GM21576 (cell line): ENCODE results near the gene TAMALIN.

Source experiments
- ATAC-seq: cut with Tn5 transposase; IDR thresholded peaks from one replicate; pipeline ENCODE4 v1.9.1; 2021; ENCODE audit warnings: mild to moderate bottlenecking, moderate library complexity; ENCODE audit not compliant: unreplicated experiment

Gene TAMALIN

DNA sequence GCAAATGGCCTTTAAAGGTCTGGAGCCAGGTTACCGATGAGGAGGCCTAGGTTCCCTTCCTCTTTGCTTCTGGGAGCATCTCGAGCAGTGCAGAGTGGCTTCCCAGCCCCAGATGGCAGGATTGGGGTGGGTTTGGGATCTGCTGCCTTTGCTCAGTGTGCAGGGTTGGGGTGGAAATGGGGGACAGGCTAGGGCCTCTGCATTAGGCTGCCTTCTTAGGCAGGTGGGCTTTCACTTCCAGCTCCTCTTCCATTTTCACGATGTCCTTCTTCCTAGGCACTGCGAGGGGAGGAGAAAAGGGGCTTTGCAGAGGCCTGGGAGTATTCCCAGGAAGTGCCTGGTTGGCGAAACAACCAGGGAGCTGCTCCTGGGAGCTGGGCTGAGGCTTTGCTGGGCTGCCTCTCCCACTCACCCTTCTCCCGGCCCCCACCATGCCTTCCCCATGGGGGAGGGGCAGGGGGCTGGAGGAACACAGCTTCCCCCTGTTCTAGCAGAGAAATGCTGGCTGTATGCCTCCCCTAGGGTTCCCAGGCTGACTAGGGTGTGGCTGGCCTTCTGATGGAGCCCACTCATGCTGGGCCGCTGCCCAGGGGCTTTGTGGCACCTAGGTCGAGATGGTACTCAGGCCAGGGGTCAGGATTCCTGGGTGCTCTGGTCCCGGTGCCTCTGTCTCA is 46.9 kb downstream of the TAMALIN start:
- no peak for ATAC-seq

- no peak for ATAC-seq
Observed at GRCh38 chr12:52054231-52054832, 47.6 kb downstream of the TAMALIN start.

DNA sequence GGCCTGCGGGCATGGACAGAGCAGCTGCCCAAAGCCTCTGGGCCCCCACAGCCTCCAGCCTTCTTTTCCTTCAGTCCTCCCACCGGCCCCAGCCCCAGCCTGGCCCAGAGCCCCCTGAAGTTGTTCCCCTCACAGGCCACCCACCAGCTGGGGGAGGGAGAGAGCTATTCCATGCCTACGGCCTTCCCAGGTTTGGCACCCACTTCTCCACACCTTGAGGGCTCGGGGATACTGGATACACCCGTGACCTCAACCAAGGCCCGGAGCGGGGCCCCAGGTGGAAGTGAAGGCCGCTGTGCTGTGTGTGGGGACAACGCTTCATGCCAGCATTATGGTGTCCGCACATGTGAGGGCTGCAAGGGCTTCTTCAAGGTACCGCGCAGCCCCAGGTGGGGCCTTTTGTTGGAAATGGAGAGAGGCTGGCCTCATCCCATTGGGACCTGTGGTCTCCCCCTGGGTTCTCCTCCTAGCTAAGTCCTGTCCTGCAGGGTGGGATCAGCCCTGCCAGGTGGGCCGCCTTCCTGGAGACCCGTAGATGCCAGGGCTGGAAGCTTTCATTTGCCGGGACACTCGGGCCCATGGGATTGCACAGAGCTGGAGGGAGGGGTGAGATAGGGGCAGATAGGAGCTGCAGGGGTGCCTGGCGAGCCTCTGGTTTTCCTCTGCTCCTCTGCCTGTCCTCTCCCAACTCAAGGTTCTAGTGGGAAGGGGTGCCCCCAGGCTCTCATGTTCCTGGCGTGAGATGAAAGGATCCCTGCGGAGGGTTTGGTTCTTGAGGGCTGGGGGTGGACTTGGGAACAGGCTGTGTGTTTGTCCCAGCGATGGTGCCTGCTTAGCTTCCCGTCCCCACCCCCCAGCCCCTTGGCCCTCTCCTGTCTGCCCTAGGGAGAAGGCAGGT is 48.3 kb downstream of the TAMALIN start:
- no peak for ATAC-seq

DNA sequence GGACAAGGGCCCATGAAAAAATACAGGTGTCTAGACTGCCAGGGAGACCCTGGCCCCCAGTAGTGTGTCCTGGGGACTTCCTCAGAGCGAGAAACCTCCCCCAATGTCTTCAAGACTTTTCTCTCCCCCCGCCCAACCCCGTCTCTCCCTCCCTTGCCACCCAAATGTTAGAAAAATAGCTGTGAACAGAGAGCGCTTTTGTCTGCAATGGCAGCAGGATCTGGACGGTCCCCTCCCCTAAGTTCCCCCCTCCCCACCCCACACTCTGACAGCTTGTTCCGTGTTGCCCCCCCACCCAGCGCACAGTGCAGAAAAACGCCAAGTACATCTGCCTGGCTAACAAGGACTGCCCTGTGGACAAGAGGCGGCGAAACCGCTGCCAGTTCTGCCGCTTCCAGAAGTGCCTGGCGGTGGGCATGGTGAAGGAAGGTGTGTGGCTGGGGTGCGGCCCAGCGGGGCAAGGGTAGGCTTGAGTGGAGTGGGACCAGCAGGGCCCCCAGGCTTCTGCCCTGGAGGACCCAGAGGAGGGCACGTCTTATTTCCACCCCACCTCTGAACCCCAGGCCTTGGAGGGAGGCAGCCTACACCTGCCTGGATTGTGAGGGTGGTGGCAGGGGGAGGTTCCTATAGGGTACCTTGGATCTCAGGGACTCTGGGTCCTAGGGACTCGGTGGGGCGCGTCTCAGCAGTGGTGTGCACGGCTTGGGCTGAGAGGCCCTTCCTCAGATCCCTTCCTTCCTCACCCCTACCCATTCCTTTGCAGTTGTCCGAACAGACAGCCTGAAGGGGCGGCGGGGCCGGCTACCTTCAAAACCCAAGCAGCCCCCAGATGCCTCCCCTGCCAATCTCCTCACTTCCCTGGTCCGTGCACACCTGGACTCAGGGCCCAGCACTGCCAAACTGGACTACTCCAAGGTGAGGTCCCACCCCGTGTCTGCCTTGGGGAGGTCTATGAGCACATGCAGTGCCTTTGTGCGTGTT is 49.3 kb downstream of the TAMALIN start:
- ATAC-seq: no peak

GRCh38 chr12:52056801-52057637 is 50.3 kb downstream of the TAMALIN start:
- no peak for ATAC-seq

DNA sequence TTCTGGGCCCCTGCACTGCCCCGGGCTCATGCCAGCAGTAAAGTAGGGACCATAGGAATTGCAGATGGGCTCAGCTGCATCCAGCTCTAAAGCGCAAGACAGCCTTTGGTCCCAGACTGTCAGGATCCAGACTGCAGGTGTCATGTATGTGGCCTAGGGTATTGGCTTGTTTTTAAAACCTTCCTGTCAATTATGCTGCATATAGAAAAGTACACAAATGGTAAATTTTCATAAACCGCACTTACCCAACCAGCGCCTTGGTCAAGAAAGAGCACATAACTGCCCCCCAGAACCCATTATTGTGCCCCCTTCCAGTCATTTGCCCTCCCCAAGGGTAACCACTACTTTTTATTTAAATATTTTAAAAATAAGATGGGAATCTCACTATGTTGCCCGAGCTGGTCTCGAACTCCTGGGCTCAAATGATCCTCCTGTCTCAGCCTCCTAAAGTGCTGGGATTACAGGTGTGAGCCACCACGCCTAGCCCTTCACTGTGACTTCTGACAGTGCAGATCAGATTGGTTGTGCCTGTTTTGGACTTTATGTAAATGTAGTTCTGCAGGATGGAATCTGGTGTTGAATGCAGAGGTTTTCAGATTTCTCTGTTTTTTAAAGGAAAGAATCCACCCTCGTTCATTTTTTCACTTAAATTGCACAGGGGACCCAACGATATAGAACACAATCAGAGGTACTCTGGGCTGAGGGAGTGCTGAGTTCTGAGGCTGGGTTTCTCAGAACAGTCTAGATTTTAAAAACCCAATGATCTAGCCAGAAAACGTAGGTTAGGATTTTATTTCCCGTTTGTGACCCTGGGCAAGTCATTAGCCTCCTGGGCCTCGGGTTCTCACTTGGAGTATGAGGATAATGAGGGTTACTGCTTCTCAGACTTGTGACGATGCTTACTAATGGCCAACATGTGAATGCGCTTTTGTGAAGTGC is 51.2 kb downstream of the TAMALIN start:
- ATAC-seq: no peak

DNA sequence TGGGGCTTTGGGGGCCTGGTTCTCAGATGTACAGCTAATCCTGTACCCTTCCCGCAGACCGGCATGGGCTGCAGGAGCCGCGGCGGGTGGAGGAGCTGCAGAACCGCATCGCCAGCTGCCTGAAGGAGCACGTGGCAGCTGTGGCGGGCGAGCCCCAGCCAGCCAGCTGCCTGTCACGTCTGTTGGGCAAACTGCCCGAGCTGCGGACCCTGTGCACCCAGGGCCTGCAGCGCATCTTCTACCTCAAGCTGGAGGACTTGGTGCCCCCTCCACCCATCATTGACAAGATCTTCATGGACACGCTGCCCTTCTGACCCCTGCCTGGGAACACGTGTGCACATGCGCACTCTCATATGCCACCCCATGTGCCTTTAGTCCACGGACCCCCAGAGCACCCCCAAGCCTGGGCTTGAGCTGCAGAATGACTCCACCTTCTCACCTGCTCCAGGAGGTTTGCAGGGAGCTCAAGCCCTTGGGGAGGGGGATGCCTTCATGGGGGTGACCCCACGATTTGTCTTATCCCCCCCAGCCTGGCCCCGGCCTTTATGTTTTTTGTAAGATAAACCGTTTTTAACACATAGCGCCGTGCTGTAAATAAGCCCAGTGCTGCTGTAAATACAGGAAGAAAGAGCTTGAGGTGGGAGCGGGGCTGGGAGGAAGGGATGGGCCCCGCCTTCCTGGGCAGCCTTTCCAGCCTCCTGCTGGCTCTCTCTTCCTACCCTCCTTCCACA is 52.0 kb downstream of the TAMALIN start:
- ATAC-seq: no peak

DNA sequence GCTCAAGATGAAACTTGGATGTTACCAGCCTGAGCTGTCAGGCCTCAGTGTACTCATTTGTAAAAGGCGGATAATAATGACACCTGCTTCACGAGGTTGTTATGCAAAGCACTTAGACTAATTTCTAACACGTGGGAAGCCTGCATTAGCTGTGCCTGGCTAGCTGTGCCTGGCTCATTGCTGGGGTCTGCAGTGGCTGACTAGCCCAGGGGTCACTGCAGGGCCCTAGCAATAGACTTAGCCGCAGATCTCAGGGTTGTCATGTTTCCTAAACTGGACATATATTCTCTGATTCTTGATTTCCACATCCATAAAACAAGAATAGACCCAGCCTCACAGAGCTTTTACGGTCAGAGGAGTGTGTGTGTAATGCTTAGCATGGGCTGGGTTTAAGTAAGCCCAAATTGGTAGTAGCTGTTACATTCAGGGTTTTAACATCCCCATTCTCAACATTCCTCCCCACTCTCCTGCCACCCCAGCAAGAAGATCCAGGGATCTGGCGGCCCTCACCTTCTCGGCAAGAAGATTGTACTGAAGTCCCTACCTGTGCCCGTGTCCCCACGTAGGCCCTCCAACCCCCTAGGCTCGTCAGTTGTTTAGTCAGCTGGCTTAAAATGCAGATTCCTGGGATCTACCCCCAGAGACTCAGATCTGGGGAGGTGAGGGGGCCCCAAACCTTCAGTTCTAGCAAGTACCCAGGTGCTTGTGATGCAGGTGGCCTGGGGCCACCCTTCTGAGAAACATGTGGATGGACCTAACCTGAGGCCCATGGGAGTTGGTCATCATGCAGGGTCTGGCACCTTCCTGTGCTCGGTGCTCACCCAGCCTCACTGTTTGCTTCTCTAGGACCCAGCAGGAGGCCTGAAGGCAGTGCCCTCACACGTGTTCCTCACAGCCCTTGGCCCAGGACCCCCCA is 53.1 kb downstream of the TAMALIN start:
- ATAC-seq: no peak

DNA sequence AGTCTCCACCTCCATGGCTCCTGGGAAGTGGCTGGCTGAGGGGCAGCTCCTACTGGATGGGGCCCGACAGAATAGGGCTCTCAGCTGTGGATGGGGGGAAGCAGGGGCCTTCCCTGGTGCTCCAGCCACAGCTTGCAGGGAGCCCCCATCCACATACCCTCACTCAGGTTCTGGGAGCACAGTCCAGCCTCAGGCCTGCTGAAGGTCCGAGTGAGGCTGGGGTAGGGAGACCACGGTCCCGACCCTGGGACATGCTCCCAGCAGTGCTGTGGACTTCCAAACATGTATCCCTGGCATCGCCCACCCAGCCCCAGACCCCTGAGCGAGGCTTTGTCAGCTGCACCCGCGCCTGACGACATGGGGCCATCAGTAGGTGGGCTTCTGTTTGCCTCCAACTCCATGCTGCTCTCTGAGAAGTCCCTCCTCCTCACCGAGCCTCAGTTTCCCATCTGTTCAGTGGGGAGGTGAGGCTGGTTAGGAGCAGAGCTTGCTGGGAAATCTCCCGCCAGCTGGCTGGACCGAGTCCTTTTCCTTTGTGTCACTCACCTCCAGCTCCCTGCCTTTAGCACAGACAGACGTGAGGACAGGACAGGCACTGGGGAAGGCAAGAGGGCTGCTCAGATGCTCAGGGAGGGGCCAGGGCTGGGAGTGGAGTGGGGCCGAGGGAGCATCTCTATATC is 53.9 kb downstream of the TAMALIN start:
- ATAC-seq: no peak

DNA sequence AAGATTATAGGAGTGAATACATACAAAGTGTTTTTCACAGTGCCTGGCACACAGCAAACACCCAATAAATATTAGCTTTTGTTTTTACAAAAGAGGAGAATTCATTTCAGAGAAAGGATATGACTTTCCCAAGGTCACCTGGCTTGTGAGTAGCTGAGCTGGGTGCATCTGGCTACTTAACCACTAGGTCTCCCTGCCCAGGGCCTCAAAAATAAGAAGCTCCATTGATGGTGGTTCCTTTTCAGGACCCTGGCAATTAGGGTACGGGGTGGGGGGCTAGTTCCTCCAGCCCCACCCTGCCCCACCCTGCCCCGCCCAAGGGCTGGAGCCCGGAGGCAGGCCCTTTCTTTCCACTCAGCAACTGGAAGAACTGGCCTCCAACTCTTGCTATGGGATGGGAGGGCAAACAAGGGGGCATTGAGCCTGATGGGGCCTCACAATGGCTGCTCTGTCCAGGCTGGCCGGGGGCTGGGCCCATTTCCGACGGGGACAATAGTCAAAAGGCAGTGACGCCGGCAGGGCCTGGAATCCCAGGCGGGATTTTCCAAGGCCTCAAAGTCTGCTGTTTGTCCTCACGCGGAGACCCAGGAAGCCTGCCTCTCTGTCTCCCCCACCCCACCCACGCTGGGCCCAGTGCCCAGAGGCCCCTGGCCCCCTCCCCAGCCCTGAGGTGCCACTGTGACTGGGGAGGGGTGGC is 54.9 kb downstream of the TAMALIN start:
- no peak for ATAC-seq

- no peak for ATAC-seq
Observed at GRCh38 chr12:52062167-52063081, 55.7 kb downstream of the TAMALIN start.

DNA sequence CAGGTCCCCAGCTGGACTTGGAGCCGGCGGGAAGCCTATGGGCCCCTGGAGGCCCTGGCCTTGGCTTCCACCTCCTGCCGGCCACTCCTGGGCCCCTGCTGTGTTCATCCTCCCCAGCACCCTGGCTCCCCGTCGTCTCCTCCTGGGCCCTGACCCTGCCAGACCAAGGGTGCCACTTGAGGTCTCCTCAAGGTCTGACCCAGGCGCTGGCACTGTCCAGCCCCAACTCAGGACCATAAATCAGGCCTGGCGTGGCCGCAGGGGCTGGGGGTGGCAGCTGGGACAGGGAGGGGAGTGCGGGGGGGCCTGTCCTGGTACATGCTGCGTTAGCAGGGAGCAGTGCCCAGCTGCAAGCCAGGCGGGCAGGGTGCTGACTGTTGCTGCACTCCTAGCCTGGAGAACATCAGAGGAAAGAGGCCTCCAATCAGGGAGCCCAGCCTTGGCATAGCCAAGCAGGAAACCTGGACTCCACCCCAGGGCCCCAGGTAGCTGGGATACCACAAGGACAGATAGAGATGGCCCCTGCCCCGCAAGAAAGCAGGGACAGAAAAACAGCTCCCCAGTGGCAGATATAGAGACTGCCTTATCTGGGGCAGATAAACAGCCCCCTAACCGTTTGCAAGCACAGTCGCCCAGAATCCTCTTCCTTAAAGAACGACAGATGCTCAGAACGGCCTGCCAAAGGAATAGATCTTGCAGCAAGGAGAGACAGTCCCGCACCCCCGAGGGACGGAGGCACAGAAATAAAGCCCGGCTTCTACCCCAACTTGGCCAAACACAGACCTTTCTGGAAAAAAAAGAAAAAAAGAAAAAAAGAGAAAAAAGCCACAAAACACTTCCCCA is 56.6 kb downstream of the TAMALIN start:
- ATAC-seq: no peak

GRCh38 chr12:52063981-52064649 is 57.4 kb downstream of the TAMALIN start:
- ATAC-seq: no peak
